Osteoblast (primary cell): ENCODE results near the gene ATP11A. TPM values are rescaled to one million over a fixed set of nuclear protein-coding genes. Genes with fewer than 3 reads are reported as not detected.

Experiments used
- DNase-seq: peaks from one replicate; pipeline ENCODE4 v3.0.0; 2011; ENCODE audit warnings: low spot score, mixed read lengths; ENCODE audit not compliant: insufficient read length; ENCODE audit errors: missing footprints
- H2AFZ ChIP-seq: 2 replicates; pipeline ENCODE4 v1.6.0; 2011; ENCODE audit warnings: mild to moderate bottlenecking, low read length
- H3K27ac ChIP-seq: 2 replicates; pipeline ENCODE4 v1.5.1; 2011; ENCODE audit warnings: mild to moderate bottlenecking, low read depth, low read length, moderate library complexity
- H3K27me3 ChIP-seq: 2 replicates; pipeline ENCODE4 v1.6.0; 2012; ENCODE audit warnings: mild to moderate bottlenecking, control low read depth, inconsistent platforms, low read length, moderate library complexity; ENCODE audit not compliant: insufficient read depth
- H3K36me3 ChIP-seq: 2 replicates; pipeline ENCODE4 v1.5.1; 2011; ENCODE audit warnings: mild to moderate bottlenecking, low read length, control low read depth, moderate library complexity; ENCODE audit not compliant: insufficient read depth
- H3K4me1 ChIP-seq: 2 replicates; pipeline ENCODE4 v1.5.1; 2011; ENCODE audit warnings: mild to moderate bottlenecking, low read length, control low read depth, moderate library complexity; ENCODE audit not compliant: insufficient read depth
- H3K4me2 ChIP-seq: 2 replicates; pipeline ENCODE4 v1.6.0; 2011; ENCODE audit warnings: mild to moderate bottlenecking, low read length; ENCODE audit not compliant: insufficient read depth
- H3K4me3 ChIP-seq: fragments of 200-600 bp; sonication (generic); 3 replicates; pipeline ENCODE4 v1.5.1; 2012; ENCODE audit warnings: mild to moderate bottlenecking, low read length, inconsistent platforms; ENCODE audit not compliant: insufficient read depth
- H3K79me2 ChIP-seq: 2 replicates; pipeline ENCODE4 v1.6.0; 2012; ENCODE audit warnings: mild to moderate bottlenecking, low read length, control low read depth, inconsistent platforms; ENCODE audit not compliant: insufficient read depth
- H3K9me3 ChIP-seq: 2 replicates; pipeline ENCODE4 v1.5.1; 2011; ENCODE audit warnings: low read depth, low read length, control low read depth
- H4K20me1 ChIP-seq: 2 replicates; pipeline ENCODE4 v1.6.0; 2012; ENCODE audit warnings: mild to moderate bottlenecking, low read length, control low read depth; ENCODE audit not compliant: insufficient read depth
- total RNA-seq: library from RNA; depleted of rRNA; stranded (reverse); fragments of >200 nt; gene quantifications from 2 replicates; pipeline ENCODE4 v1.2.3, GENCODE V29; 2012
- TF ChIP-seq, protein P1 (sequence below): IDR thresholded peaks from 2 replicates; pipeline ENCODE4 v1.5.1; 2011; ENCODE audit warnings: mild to moderate bottlenecking, low read depth, low read length, moderate library complexity; ENCODE audit errors: extremely low read depth

The ATP11A gene
- total RNA-seq, 1 donor, result 7.6 TPM

DNA sequence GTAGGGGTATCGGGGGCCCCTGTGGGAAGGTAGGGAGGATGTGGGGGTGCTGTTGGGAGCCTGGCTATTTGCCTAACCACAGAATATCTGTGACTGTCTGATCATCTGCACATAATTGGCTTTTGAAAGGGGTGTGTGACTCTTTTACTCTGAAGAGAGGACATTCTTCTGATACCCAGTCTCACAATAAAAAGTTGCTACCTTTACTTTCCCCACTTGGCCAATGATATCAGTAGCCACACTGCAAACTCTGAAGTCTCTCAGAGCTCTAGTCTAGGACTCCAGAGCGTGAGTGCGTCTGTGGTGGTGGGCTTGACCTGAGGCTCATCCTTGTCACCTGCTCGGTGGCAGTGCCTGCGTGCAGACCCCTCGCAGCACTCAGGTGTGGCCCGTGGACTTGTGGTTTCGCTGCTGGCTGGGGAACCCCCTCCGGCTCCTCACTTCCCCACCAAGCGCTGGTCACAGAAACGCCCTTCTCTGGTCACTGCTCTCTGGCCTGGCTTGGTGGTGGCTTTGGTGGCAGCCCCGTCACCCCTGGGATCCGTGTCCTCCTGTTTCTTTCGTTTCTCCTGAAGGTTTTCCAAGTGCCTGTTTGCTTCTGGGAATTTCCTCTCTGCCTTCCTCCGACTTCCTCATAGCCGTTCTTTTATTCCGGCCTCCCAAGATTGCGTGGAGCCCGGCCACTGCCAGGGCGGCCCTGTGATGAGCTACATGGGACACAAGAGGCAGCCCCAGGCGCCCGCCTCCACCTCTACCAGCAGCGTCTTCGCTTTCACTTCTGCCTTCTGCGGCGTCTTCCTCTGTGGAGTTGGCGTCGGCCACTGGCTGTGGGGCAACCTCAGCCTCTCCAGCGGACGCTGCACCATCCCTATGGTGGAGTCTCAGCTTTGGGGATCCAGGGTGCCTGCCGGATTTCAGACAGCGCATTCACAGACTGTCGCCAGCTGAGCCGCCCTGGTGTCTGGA, 78.0 kb downstream of the ATP11A start:
- Histone ChIP-seq H3K9me3 (no peaks in the 10 kb centered on the region), H3K4me3 (no peak overlapping the region), H3K27me3 (no peaks in the 10 kb centered on the region), H3K4me1 (no peaks in the 10 kb centered on the region), H4K20me1 (peaks cover 7% of the 10 kb centered on the region), H3K79me2 (no peaks in the 10 kb centered on the region), H3K36me3 (no peaks in the 10 kb centered on the region), H3K27ac (no peak overlapping the region), H2AFZ (no peak overlapping the region), H3K4me2 (no peak overlapping the region)
- peak; percentile 66 for DNase-seq
- TF ChIP-seq, protein P1, sequence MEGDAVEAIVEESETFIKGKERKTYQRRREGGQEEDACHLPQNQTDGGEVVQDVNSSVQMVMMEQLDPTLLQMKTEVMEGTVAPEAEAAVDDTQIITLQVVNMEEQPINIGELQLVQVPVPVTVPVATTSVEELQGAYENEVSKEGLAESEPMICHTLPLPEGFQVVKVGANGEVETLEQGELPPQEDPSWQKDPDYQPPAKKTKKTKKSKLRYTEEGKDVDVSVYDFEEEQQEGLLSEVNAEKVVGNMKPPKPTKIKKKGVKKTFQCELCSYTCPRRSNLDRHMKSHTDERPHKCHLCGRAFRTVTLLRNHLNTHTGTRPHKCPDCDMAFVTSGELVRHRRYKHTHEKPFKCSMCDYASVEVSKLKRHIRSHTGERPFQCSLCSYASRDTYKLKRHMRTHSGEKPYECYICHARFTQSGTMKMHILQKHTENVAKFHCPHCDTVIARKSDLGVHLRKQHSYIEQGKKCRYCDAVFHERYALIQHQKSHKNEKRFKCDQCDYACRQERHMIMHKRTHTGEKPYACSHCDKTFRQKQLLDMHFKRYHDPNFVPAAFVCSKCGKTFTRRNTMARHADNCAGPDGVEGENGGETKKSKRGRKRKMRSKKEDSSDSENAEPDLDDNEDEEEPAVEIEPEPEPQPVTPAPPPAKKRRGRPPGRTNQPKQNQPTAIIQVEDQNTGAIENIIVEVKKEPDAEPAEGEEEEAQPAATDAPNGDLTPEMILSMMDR, result no peak

DNA sequence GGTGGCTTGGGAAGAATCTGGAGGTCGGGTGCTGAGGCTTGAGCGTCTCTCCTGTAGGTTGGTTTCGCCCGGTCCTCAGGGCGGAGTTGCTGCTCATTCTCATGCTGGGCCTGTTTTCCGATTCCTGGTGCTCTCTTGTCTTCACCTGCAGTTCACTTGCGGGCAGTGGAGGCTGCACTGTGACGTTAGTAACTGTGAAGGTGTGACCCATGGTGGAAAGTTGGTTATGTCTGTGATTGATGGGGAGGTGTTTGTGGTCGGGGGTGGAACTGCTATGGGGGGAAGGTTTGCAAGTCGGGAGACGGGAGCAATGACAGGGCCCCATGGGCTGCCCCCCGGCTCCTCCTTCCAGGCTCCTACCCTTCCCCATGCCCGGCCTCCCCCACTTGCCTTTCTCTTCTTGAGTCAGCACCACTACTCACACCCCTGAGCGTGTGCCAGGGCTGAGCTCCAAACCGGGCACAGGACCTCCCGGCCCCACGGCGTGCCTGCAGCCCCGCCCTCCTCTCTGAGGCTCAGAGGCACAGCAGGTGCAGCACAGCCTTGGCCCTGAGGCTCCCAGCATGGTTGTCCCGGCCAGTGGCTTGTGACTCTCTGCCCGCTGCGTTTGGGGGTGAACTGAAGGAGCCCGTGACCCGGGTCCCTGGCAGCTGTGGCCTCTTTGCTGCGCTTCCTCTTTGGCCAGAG, 79.1 kb downstream of the ATP11A start:
- TF ChIP-seq, protein P1, result no peak
- Histone ChIP-seq H3K27ac (no peak overlapping the region), H3K4me3 (no peak overlapping the region), H4K20me1 (peaks cover 7% of the 10 kb centered on the region), H2AFZ (no peak overlapping the region), H3K27me3 (no peaks in the 10 kb centered on the region), H3K4me2 (no peak overlapping the region), H3K9me3 (no peaks in the 10 kb centered on the region), H3K36me3 (no peaks in the 10 kb centered on the region), H3K4me1 (no peaks in the 10 kb centered on the region), H3K79me2 (no peaks in the 10 kb centered on the region)
- DNase-seq, result peak; percentile 83

DNA sequence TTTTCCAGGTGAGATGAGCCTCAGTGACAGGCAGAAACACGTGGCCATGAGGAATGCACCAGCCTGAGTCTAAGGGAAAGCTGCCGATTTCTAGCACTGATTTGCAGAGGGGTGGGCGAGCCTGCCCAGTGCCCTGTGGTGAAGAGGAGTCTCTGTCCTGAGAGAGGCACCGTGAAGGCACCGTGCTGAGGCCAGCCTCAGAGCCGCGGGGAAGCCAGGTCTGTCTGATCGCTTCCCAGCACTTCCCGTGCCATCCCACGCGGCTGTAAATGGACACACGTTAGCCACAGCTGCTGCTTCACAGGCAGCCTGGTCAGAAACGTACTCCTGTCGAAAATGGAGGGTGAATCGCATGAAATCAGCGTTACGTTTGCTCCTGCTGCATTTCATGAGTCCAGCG, 79.8 kb downstream of the ATP11A start:
- H3K4me3 ChIP-seq, result no peak overlapping the region
- no peaks in the 10 kb centered on the region for H3K4me1 ChIP-seq
- no peak overlapping the region for H3K27ac ChIP-seq
- H2AFZ ChIP-seq, result no peak overlapping the region
- H3K79me2 ChIP-seq, result no peaks in the 10 kb centered on the region
- TF ChIP-seq, protein P1, result no peak
- H3K9me3 ChIP-seq, result no peaks in the 10 kb centered on the region
- peak; percentile 72 for DNase-seq
- H3K4me2 ChIP-seq, result no peak overlapping the region
- peaks cover 7% of the 10 kb centered on the region for H4K20me1 ChIP-seq
- H3K27me3 ChIP-seq, result no peaks in the 10 kb centered on the region
- H3K36me3 ChIP-seq, result no peaks in the 10 kb centered on the region

DNA sequence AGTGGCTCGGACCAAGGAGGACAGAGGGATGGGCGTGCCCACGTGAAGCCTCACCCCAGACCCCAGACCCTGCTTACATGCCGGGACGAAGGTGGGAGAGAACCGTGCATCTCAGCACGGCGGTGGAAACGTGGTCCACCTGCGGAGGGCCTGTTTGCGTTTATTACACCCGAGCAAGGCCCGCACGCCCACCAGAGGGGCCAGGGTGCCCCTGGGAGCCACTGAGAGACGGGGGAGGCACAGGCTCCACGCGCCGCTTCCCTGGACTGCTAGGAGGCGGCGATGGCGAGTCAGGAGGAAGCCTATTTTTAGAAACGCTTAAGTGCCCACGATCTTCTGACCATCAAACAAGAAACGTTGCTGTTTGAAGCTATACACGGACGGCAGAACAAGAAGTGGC, 80.7 kb downstream of the ATP11A start:
- peak; percentile 13 for DNase-seq
- Histone ChIP-seq H3K27me3 (no peaks in the 10 kb centered on the region), H3K79me2 (no peaks in the 10 kb centered on the region), H3K4me2 (no peak overlapping the region), H3K4me3 (no peak overlapping the region), H3K9me3 (no peaks in the 10 kb centered on the region), H3K27ac (no peak overlapping the region), H2AFZ (no peak overlapping the region), H3K36me3 (no peaks in the 10 kb centered on the region), H3K4me1 (no peaks in the 10 kb centered on the region), H4K20me1 (peaks cover 7% of the 10 kb centered on the region)
- TF ChIP-seq, protein P1, result no peak
